GM13977 (cell line): ENCODE results near the gene SLC16A10.

Experiments used
- DNase-seq: peaks from one replicate; pipeline ENCODE4 v3.0.0; 2012; ENCODE audit warnings: low spot score
- in situ Hi-C: fragments of 300-500 bp; cut with MboI; formaldehyde crosslinking; loops from one replicate; pipeline ENCODE4 v1.12.0; 2022; ENCODE audit warnings: low sequenced_read_pairs, low pct_unique_long_range_greater_than_20kb, mixed read lengths, inconsistent platforms; ENCODE audit not compliant: unreplicated experiment
- TF ChIP-seq, protein P1 (sequence below): IDR thresholded peaks from 2 replicates; pipeline ENCODE4 v1.5.1; 2012; ENCODE audit warnings: mild to moderate bottlenecking, control low read depth; ENCODE audit not compliant: insufficient read depth; ENCODE audit errors: extremely low read depth, missing control alignments

SLC16A10 gene

GRCh38 chr6:111087106-111087835, at the start of gene SLC16A10:
SLC16A10 (plus strand) TSS chr6:111087503; CDS start chr6:111087753, 250 bp downstream.
- in situ Hi-C loops, result no loop called here
- TF ChIP-seq, protein P1, sequence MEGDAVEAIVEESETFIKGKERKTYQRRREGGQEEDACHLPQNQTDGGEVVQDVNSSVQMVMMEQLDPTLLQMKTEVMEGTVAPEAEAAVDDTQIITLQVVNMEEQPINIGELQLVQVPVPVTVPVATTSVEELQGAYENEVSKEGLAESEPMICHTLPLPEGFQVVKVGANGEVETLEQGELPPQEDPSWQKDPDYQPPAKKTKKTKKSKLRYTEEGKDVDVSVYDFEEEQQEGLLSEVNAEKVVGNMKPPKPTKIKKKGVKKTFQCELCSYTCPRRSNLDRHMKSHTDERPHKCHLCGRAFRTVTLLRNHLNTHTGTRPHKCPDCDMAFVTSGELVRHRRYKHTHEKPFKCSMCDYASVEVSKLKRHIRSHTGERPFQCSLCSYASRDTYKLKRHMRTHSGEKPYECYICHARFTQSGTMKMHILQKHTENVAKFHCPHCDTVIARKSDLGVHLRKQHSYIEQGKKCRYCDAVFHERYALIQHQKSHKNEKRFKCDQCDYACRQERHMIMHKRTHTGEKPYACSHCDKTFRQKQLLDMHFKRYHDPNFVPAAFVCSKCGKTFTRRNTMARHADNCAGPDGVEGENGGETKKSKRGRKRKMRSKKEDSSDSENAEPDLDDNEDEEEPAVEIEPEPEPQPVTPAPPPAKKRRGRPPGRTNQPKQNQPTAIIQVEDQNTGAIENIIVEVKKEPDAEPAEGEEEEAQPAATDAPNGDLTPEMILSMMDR, result no peak
- peak; percentile 93 for DNase-seq

GRCh38 chr6:111038534-111039252, 48.6 kb upstream of the SLC16A10 start:
- TF ChIP-seq, protein P1, result no peak
- DNase-seq, result peak; percentile 55
- in situ Hi-C loops, result no loop called here

GRCh38 chr6:111041917-111042316, 45.4 kb upstream of the SLC16A10 start:
- in situ Hi-C loops, result no loop called here
- TF ChIP-seq, protein P1, result no peak
- no peak for DNase-seq

DNA sequence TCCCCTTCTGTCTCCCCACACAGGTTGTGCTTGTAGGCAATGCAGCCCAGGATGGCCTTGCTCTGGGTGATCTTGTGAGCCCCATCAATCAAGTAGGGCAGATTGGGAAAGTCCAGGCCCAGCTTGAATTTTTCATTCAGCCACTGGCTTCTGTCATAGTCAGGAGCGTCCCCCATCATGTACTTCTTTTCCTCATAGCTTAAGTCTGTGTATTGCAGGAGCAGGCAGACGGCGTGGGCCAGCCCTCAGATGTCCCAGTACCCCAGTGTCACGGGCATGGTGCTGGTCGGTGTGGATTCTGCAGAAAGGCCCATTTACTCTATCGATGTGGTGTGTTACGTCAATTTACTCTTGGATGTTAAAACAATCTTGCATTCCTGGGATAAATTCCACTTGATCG, 40.1 kb upstream of the SLC16A10 start:
- in situ Hi-C loops, result no loop called here
- DNase-seq, result no peak
- TF ChIP-seq, protein P1, result no peak

GRCh38 chr6:111050261-111051023, 36.9 kb upstream of the SLC16A10 start:
- in situ Hi-C loops, result loop anchor here (10.0 kb wide), 1 partner anchor 164 kb away; no protein-coding TSS in a partner anchor
- TF ChIP-seq, protein P1, result no peak
- no peak for DNase-seq

DNA sequence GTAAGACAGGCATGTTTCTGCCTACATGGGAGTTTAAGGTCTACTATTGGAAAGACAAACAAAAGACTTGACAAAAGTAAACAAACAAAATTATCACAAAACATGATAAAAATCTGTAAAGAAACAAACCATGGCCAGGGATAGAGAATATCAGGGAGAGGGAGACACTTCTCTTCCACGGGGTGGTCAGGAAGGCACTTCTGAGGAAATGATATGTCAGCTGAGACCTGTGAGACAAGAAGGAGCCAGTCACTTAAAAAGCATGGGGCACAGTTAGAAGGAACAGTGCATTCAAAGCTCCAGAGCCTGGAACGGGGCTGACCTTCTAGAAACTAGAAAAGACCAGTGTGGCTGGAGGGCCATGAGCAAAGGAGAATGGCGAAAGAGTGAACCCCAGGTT, 35.1 kb upstream of the SLC16A10 start:
- in situ Hi-C loops, result loop anchor here (10.0 kb wide), 1 partner anchor 163 kb away; no protein-coding TSS in a partner anchor
- TF ChIP-seq, protein P1, result no peak
- DNase-seq, result no peak
